NB4 (cell line): Measurements from ENCODE around the gene KRTAP19-8.

ENCODE experiments used
- DNase-seq: peaks from one replicate; pipeline ENCODE4 v3.0.0; 2010; ENCODE audit warnings: low read depth
- H3K4me3 ChIP-seq: one replicate; pipeline ENCODE4 v1.5.1; 2011; ENCODE audit warnings: mild to moderate bottlenecking, low read depth, low read length, moderate library complexity
- MYC ChIP-seq: IDR thresholded peaks from 2 replicates; pipeline ENCODE4 v1.6.1; 2011; ENCODE audit warnings: low read depth, low read length
- POLR2A ChIP-seq: IDR thresholded peaks from 2 replicates; pipeline ENCODE4 v1.6.1; 2011; ENCODE audit warnings: mild to moderate bottlenecking; ENCODE audit not compliant: insufficient read length; ENCODE audit errors: extremely low read depth
- TF ChIP-seq, protein P1 (sequence below): IDR thresholded peaks from 2 replicates; pipeline ENCODE4 v1.6.1; 2011; ENCODE audit warnings: low read depth, low read length
- TF ChIP-seq, protein P2 (sequence below): IDR thresholded peaks from one replicate; pipeline ENCODE4 v1.5.1; 2012; ENCODE audit warnings: low read depth, low read length

The KRTAP19-8 gene

GRCh38 chr21:31042080-31042464 lies 3.8 kb upstream of the KRTAP19-8 start:
- no peak for TF ChIP-seq POLR2A
- TF ChIP-seq, protein P1, sequence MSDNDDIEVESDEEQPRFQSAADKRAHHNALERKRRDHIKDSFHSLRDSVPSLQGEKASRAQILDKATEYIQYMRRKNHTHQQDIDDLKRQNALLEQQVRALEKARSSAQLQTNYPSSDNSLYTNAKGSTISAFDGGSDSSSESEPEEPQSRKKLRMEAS: no peak
- TF ChIP-seq, protein P2, sequence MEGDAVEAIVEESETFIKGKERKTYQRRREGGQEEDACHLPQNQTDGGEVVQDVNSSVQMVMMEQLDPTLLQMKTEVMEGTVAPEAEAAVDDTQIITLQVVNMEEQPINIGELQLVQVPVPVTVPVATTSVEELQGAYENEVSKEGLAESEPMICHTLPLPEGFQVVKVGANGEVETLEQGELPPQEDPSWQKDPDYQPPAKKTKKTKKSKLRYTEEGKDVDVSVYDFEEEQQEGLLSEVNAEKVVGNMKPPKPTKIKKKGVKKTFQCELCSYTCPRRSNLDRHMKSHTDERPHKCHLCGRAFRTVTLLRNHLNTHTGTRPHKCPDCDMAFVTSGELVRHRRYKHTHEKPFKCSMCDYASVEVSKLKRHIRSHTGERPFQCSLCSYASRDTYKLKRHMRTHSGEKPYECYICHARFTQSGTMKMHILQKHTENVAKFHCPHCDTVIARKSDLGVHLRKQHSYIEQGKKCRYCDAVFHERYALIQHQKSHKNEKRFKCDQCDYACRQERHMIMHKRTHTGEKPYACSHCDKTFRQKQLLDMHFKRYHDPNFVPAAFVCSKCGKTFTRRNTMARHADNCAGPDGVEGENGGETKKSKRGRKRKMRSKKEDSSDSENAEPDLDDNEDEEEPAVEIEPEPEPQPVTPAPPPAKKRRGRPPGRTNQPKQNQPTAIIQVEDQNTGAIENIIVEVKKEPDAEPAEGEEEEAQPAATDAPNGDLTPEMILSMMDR: no peak
- no peak for TF ChIP-seq MYC
- no peak overlapping the region for H3K4me3 ChIP-seq
- no peak for DNase-seq

DNA sequence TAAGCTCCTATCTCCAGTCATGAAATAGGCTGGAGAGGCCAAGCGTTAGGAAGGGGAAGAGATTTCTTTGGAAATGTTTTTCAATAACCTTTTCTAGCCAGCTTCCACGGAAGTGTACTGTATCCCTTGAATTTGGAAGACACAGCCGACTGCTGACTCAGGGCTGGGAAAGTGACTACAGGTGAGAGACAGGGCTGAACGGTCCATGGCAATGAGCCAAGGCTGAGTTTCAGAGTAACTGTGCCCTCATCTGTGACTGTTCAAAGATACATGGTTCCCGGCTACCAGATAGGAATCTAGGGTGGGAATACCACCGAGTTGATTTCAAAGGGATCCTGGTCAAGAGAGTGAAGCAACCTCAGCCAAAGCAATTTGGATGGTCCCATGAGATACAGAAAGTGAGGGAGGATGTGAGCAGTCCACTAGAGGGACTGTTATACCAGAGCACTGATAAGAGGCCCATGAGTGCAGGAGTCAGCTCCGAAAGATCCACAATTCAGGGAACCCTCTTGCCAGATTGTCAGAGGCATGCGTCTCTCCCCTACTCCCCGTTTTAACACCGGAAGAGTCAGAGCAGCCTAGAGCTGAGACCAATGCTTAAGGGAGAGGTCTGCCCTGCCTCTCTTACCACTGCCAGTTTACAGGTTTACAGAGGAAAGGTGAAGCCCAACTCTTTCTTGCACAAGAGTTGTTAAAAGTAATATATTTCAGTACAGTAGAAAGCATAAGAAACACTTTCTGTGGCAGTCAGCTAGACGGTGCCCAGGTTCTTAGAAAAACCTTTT lies 3.2 kb upstream of the KRTAP19-8 start:
- no peak overlapping the region for H3K4me3 ChIP-seq
- TF ChIP-seq POLR2A: no peak
- TF ChIP-seq, protein P2: no peak
- no peak for TF ChIP-seq MYC
- TF ChIP-seq, protein P1: no peak
- DNase-seq: no peak

DNA sequence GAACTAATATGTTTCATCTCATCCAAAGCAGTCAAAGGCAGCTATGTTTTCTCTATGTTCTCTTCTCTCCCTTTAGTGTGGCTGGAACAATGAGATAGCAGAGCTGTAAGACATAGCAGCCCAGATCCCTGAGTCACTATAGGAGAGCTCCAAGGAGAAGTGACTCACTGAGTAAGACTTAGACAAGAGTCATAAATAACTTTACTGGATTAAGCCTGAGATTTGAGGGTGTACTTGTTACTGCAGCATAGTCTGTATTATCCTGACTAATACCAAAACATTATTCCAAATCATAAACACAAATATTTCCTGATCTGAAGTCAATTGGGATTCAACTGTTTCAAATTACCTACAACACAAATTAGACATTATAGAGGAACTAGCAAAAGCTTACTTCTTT lies 3.9 kb downstream of the KRTAP19-8 start:
- no peak for DNase-seq
- H3K4me3 ChIP-seq: no peak overlapping the region
- no peak for TF ChIP-seq MYC
- TF ChIP-seq, protein P1: no peak
- TF ChIP-seq POLR2A: no peak
- TF ChIP-seq, protein P2: no peak

- H3K4me3 ChIP-seq: no peak overlapping the region
- no peak for DNase-seq
- TF ChIP-seq, protein P1: no peak
- TF ChIP-seq POLR2A: no peak
- TF ChIP-seq MYC: no peak
- TF ChIP-seq, protein P2: no peak
These were observed 7.7 kb downstream of the KRTAP19-8 start for GRCh38 chr21:31030367-31031106.

DNA sequence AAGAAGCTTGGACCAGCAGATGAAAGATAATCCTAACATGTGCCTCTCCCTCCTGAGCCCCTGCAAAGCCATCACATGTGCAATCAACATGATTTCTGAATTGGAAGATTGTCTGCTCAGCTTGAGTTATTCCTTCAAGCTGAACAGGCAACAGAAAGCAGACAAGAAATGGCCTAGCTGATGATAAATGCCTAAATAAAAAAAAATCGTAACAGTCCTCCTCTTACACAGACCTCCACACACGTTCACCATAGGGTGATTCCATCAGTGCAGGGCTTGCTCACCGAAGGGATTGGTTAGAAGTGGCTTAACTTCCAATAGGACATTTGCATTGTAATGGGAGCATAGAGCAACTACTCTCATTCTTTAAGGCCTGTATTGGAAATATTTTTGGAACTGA lies 14.6 kb downstream of the KRTAP19-8 start:
- TF ChIP-seq MYC (no peak), POLR2A (no peak)
- TF ChIP-seq, protein P2: no peak
- TF ChIP-seq, protein P1: no peak
- DNase-seq: no peak
- no peak overlapping the region for H3K4me3 ChIP-seq
